Measurements from ENCODE around the gene STARD13. TPM values are rescaled to one million over a fixed set of nuclear protein-coding genes. Genes with fewer than 3 reads are reported as not detected.

STARD13 gene
- total and polyA plus RNA-seq, 2 donors (not counting 1 experiment from before 2014, with no cell fraction given) = 0.06 to 0.22 TPM

- intact Hi-C loops (cut with micrococcal nuclease) = loop anchor here (5.0 kb wide), 1 partner anchor 432 kb away; no protein-coding TSS in a partner anchor
- Histone ChIP-seq H3K4me2 (replicated peaks; ENCODE audit: low read depth, low read length, poor library complexity, severe bottlenecking) (peak overlapping the region; percentile 63), H3K27ac (ENCODE audit: low read length in 2 of 2) (no peak overlapping the region), H3K4me1 (ENCODE audit: control insufficient read depth in 2 of 2, insufficient read depth in 2 of 2, low read length in 2 of 2) (peaks cover 33 to 51% of the 10 kb centered on the region in 2 donors), H3K79me2 (ENCODE audit: control insufficient read depth, insufficient read depth, low read length) (no peaks in the 10 kb centered on the region), H3K27me3 (replicated peaks in 1 of 4; ENCODE audit: control extremely low read depth in 1 of 4, control insufficient read depth in 3 of 4, insufficient read depth in 4 of 4, low read length in 3 of 4) (peaks cover 0 to 19% (median 7%) of the 10 kb centered on the region in 4 experiments), H3K4me3 (ENCODE audit: control extremely low read depth in 1 of 5, extremely low read depth in 1 of 5, insufficient read depth in 1 of 5, low read depth in 2 of 5, low read length in 4 of 5) (peak overlapping the region in 1 of 5 experiments; percentile 44), H4K20me1 (ENCODE audit: control insufficient read depth, insufficient read depth, low read length, poor library complexity, severe bottlenecking) (no peaks in the 10 kb centered on the region), H3K9ac (ENCODE audit: low read length) (no peak overlapping the region), H2AFZ (ENCODE audit: insufficient read depth, low read depth, low read length, poor library complexity, severe bottlenecking) (no peak overlapping the region), H3K9me3 (ENCODE audit: control extremely low read depth in 1 of 3, control insufficient read depth in 2 of 3, insufficient read depth in 1 of 3, low read length in 2 of 3) (peaks cover 0 to 4% (median 0%) of the 10 kb centered on the region in 3 donors), H3K36me3 (replicated peaks in 1 of 2; ENCODE audit: control extremely low read depth in 1 of 2, control insufficient read depth in 1 of 2, extremely low read depth in 1 of 2, insufficient read depth in 2 of 2, low read length in 1 of 2) (no peaks in the 10 kb centered on the region)
- CTCF ChIA-PET = interaction anchor here (1.0 kb wide), 1 partner anchor 10 kb away, joined by 3 read pairs; no protein-coding TSS in a partner anchor
- H3K9me3 Mint-ChIP-seq (ENCODE audit: insufficient read depth) = no peaks in the 10 kb centered on the region
- no peak overlapping the region for H3K27ac Mint-ChIP-seq
- peak overlapping the region; percentile 20 for H3K4me3 Mint-ChIP-seq
- 92% methylated on average over 4 of the region's 10 CpGs for WGBS (ENCODE audit: insufficient coverage)
- ATAC-seq (ENCODE audit: low read depth) = peak; percentile 29
- POLR2A ChIA-PET = no interaction called here
- peaks cover 33% of the 10 kb centered on the region for H3K27me3 Mint-ChIP-seq
- peak; percentile 20 for DNase-seq
- peak; percentile 23 for TF ChIP-seq CTCF (IDR thresholded peaks at IDR 0.05)
- TF ChIP-seq EZH2 (IDR thresholded peaks at IDR 0.05; ENCODE audit: borderline replicate concordance, insufficient read depth, low read depth, low read length, poor library complexity, severe bottlenecking) = no peak
- H3K4me1 Mint-ChIP-seq = peaks cover 53% of the 10 kb centered on the region
Observed at GRCh38 chr13:33109801-33110200, 175.8 kb downstream of the STARD13 start.

- no peak overlapping the region for H3K9ac ChIP-seq (ENCODE audit: low read length)
- H3K4me2 ChIP-seq (replicated peaks; ENCODE audit: low read depth, low read length, poor library complexity, severe bottlenecking) = peak overlapping the region; percentile 63
- H3K27me3 ChIP-seq (replicated peaks in 1 of 4; ENCODE audit: control extremely low read depth in 1 of 4, control insufficient read depth in 3 of 4, insufficient read depth in 4 of 4, low read length in 3 of 4) = peaks cover 0 to 19% (median 6%) of the 10 kb centered on the region in 4 experiments
- intact Hi-C loops (cut with micrococcal nuclease) = no loop called here
- Mint-ChIP-seq H3K27ac (no peak overlapping the region), H3K4me1 (peaks cover 53% of the 10 kb centered on the region), H3K27me3 (peaks cover 30% of the 10 kb centered on the region), H3K9me3 (ENCODE audit: insufficient read depth) (no peaks in the 10 kb centered on the region), H3K4me3 (peak overlapping the region; percentile 20)
- H4K20me1 ChIP-seq (ENCODE audit: control insufficient read depth, insufficient read depth, low read length, poor library complexity, severe bottlenecking) = no peaks in the 10 kb centered on the region
- H3K9me3 ChIP-seq (ENCODE audit: control extremely low read depth in 1 of 3, control insufficient read depth in 2 of 3, insufficient read depth in 1 of 3, low read length in 2 of 3) = peaks cover 0 to 4% (median 0%) of the 10 kb centered on the region in 3 donors
- peaks cover 33 to 51% of the 10 kb centered on the region in 2 donors for H3K4me1 ChIP-seq (ENCODE audit: control insufficient read depth in 2 of 2, insufficient read depth in 2 of 2, low read length in 2 of 2)
- no peak overlapping the region for H3K27ac ChIP-seq (ENCODE audit: low read length in 2 of 2)
- H3K79me2 ChIP-seq (ENCODE audit: control insufficient read depth, insufficient read depth, low read length) = no peaks in the 10 kb centered on the region
- H3K36me3 ChIP-seq (replicated peaks in 1 of 2; ENCODE audit: control extremely low read depth in 1 of 2, control insufficient read depth in 1 of 2, extremely low read depth in 1 of 2, insufficient read depth in 2 of 2, low read length in 1 of 2) = no peaks in the 10 kb centered on the region
- no peak for TF ChIP-seq CTCF (IDR thresholded peaks at IDR 0.05)
- TF ChIP-seq EZH2 (IDR thresholded peaks at IDR 0.05; ENCODE audit: borderline replicate concordance, insufficient read depth, low read depth, low read length, poor library complexity, severe bottlenecking) = no peak
- CTCF ChIA-PET = no interaction called here
- H2AFZ ChIP-seq (ENCODE audit: insufficient read depth, low read depth, low read length, poor library complexity, severe bottlenecking) = no peak overlapping the region
- DNase-seq (no peak), ATAC-seq (ENCODE audit: low read depth) (no peak)
- H3K4me3 ChIP-seq (ENCODE audit: control extremely low read depth in 1 of 5, extremely low read depth in 1 of 5, insufficient read depth in 1 of 5, low read depth in 2 of 5, low read length in 4 of 5) = no peak overlapping the region
- WGBS (ENCODE audit: insufficient coverage) = 46% methylated on average over 2 of the region's 2 CpGs
- POLR2A ChIA-PET = no interaction called here
Observed at GRCh38 chr13:33109271-33109697, 176.3 kb downstream of the STARD13 start.

Data from B cell (primary cell).